ENCODE results near the gene SPAG6. TPM values are rescaled to one million over a fixed set of nuclear protein-coding genes. Genes with fewer than 3 reads are reported as not detected.

The SPAG6 gene
- total RNA-seq, 1 experiment from 2014 or later, result 0.74 TPM

DNA sequence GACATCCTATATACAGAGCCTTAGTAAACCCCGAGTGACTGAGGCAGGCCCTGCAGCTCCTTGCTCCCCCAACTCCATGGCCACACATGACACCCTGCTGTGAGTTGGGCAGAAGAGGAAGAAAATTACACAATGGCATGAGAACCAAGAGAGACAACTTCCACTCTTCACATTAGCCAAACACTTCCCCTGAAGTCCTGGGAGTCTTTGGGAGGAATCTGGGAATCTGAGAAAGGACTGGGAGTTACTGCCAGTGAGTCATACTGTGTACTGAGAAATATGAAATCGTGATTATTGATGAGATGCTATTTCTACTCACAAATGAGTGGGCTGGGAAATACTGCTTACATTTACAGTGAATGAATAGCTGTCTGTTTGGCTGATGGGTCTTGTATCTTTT is 116.6 kb downstream of the SPAG6 start (continued):
- TF ChIP-seq, protein P1, sequence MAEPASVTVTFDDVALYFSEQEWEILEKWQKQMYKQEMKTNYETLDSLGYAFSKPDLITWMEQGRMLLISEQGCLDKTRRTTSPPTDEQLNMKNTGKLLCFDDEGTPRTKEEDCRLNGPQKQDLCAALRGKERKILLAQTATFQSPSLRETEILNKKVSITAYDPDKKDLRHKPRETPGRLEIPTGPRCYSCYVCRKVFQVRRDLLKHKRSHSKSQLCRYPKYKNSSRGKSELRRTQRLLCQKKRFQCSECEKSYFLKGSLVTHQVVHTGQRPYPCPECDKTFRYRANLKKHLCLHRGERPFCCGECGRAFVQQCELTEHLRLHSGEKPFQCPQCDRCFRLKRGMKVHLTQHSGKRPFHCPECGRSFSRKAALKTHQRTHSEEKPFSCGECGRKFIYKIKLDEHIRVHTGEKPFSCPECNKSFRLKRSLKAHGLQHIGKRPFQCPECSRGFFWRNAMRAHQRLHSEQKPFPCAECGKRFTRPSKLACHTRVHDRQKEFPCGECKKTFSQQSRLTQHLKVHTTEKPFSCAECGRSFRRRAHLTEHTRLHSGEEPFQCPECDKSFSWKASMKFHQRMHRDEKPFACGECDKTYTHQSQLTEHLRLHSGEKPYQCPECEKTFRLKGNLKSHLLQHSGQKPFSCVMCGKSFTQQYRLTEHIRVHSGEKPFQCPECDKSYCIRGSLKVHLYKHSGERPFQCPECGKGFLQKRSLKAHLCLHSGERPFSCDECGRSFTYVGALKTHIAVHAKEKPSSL (CRISPR knock-in tag; conservative IDR thresholded peaks at IDR 0.05), result no peak

DNA sequence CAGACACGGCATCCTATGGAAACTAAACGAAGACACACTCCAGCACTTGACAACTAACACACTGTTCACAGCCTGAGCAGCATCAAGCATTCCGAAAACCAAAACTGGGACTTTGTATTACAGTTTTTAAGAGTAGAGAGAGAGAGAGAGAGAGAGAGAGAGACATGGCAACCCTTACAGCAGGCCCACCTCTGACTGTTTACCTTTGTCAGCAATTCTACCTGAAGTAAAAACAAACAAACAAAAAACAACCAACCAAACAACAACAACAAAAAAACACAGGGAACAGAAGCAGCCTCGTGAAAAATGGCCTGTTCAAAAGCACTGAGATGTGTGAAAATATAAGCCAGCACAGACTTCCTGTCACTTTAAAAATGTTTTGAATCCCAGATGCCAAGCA is 118.0 kb downstream of the SPAG6 start:
- H3K4me1 Mint-ChIP-seq, result peaks cover 3% of the 10 kb centered on the region; the same call in 1 of the 2 replicates
- H3K4me3 Mint-ChIP-seq, result no peak overlapping the region
- H3K27me3 Mint-ChIP-seq (ENCODE audit: low read depth), result no peaks in the 10 kb centered on the region; the same call in 1 of the 2 replicates
- no peaks in the 10 kb centered on the region for H3K36me3 Mint-ChIP-seq
- ATAC-seq (no peak), DNase-seq (ENCODE audit: low spot score) (no peak)
- no peaks in the 10 kb centered on the region for H3K9me3 Mint-ChIP-seq
- no peak overlapping the region for H3K27ac Mint-ChIP-seq
- CTCF ChIA-PET, result no interaction called here
- POLR2A ChIA-PET, result no interaction called here
- no peak for TF ChIP-seq SP1 (CRISPR knock-in tag; conservative IDR thresholded peaks at IDR 0.05)
- no peak for TF ChIP-seq ETV6 (CRISPR knock-in tag; IDR thresholded peaks at IDR 0.05)
- no peak for TF ChIP-seq NR2C2 (CRISPR knock-in tag; IDR thresholded peaks at IDR 0.05)
- TF ChIP-seq TEAD4 (CRISPR knock-in tag; IDR thresholded peaks at IDR 0.05), result no peak
- TF ChIP-seq, protein P2, sequence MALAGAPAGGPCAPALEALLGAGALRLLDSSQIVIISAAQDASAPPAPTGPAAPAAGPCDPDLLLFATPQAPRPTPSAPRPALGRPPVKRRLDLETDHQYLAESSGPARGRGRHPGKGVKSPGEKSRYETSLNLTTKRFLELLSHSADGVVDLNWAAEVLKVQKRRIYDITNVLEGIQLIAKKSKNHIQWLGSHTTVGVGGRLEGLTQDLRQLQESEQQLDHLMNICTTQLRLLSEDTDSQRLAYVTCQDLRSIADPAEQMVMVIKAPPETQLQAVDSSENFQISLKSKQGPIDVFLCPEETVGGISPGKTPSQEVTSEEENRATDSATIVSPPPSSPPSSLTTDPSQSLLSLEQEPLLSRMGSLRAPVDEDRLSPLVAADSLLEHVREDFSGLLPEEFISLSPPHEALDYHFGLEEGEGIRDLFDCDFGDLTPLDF (CRISPR knock-in tag; IDR thresholded peaks at IDR 0.05), result no peak
- TF ChIP-seq CREM (CRISPR knock-in tag; IDR thresholded peaks at IDR 0.05), result no peak

DNA sequence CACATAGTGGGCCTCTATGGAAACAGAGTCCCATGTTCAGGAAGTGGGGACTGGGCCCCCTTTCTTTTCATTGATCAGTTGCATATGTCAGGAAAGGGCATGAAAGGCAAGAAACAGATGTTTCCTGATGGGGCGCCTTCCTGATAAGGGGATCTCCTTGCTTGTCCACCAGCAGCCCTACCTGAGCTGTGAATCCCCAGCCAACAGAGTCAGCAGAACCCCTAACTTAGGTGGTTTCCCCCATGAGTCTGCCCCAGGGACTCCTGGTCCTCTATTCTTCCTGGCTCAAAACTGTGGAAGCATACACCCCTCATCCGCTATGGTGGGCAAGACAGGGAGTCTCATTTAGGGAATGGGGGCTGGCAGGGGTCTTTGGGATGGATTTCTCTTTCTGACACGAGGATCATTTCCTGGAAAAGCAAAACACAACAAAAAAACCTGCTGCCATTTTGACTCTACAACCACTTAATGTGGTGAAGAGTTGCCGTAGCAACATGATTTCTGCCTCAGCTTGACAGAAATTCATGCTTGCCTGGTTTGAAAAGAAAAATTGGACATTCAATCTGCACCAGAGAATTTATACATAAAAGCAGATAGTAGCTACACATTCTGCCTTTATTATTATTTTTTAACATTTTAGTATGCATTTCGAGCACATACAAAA is 119.8 kb downstream of the SPAG6 start:
- no peak overlapping the region for H3K27ac Mint-ChIP-seq
- TF ChIP-seq, protein P3, sequence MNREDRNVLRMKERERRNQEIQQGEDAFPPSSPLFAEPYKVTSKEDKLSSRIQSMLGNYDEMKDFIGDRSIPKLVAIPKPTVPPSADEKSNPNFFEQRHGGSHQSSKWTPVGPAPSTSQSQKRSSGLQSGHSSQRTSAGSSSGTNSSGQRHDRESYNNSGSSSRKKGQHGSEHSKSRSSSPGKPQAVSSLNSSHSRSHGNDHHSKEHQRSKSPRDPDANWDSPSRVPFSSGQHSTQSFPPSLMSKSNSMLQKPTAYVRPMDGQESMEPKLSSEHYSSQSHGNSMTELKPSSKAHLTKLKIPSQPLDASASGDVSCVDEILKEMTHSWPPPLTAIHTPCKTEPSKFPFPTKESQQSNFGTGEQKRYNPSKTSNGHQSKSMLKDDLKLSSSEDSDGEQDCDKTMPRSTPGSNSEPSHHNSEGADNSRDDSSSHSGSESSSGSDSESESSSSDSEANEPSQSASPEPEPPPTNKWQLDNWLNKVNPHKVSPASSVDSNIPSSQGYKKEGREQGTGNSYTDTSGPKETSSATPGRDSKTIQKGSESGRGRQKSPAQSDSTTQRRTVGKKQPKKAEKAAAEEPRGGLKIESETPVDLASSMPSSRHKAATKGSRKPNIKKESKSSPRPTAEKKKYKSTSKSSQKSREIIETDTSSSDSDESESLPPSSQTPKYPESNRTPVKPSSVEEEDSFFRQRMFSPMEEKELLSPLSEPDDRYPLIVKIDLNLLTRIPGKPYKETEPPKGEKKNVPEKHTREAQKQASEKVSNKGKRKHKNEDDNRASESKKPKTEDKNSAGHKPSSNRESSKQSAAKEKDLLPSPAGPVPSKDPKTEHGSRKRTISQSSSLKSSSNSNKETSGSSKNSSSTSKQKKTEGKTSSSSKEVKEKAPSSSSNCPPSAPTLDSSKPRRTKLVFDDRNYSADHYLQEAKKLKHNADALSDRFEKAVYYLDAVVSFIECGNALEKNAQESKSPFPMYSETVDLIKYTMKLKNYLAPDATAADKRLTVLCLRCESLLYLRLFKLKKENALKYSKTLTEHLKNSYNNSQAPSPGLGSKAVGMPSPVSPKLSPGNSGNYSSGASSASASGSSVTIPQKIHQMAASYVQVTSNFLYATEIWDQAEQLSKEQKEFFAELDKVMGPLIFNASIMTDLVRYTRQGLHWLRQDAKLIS (CRISPR knock-in tag; IDR thresholded peaks at IDR 0.05; ENCODE audit: borderline replicate concordance), result no peak
- TF ChIP-seq ZNF232 (CRISPR knock-in tag; IDR thresholded peaks at IDR 0.05), result no peak
- peaks cover 8% of the 10 kb centered on the region; the same call in 1 of the 2 replicates for H3K27me3 Mint-ChIP-seq (ENCODE audit: low read depth)
- H3K36me3 Mint-ChIP-seq, result no peaks in the 10 kb centered on the region
- H3K4me1 Mint-ChIP-seq, result peaks cover 3% of the 10 kb centered on the region; the same call in 1 of the 2 replicates
- ATAC-seq, result no peak
- POLR2A ChIA-PET, result interaction anchor here (0.5 kb wide), 1 partner anchor 457 kb away, joined by 3 read pairs; no protein-coding TSS in a partner anchor
- DNase-seq (ENCODE audit: low spot score), result no peak
- H3K4me3 Mint-ChIP-seq, result no peak overlapping the region
- no peaks in the 10 kb centered on the region for H3K9me3 Mint-ChIP-seq
- CTCF ChIA-PET, result no interaction called here

DNA sequence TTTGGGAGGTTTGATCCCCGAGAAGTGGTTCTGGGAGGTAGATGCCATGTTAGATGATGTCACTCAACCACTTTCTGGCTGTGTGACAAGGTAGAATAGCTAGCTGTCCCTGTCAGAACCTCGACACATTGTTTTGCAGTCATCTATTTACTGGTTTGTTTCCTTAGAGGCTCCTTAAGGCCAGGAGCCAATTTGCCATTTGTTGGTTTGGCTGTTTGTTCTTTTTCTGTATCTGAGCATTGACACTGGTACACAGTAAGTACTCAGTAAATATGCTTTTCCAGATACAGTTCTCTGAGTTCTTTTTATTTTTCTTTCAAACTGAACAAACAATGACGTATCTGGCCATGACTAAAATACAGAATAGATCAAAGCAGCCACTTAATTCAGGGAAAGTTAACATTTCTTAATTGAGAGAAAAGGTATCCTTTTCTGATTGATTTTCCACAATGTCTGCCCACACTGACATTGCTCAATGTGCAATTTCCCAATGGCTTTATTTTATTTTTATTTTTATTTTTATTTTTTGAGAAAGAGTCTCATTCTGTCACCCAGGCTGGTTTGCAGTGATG is 121.6 kb downstream of the SPAG6 start:
- no peak overlapping the region for H3K27ac Mint-ChIP-seq
- POLR2A ChIA-PET, result no interaction called here
- ATAC-seq, result no peak
- TF ChIP-seq, protein P4, sequence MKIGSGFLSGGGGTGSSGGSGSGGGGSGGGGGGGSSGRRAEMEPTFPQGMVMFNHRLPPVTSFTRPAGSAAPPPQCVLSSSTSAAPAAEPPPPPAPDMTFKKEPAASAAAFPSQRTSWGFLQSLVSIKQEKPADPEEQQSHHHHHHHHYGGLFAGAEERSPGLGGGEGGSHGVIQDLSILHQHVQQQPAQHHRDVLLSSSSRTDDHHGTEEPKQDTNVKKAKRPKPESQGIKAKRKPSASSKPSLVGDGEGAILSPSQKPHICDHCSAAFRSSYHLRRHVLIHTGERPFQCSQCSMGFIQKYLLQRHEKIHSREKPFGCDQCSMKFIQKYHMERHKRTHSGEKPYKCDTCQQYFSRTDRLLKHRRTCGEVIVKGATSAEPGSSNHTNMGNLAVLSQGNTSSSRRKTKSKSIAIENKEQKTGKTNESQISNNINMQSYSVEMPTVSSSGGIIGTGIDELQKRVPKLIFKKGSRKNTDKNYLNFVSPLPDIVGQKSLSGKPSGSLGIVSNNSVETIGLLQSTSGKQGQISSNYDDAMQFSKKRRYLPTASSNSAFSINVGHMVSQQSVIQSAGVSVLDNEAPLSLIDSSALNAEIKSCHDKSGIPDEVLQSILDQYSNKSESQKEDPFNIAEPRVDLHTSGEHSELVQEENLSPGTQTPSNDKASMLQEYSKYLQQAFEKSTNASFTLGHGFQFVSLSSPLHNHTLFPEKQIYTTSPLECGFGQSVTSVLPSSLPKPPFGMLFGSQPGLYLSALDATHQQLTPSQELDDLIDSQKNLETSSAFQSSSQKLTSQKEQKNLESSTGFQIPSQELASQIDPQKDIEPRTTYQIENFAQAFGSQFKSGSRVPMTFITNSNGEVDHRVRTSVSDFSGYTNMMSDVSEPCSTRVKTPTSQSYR (CRISPR knock-in tag; IDR thresholded peaks at IDR 0.05), result no peak
- TF ChIP-seq, protein P5, sequence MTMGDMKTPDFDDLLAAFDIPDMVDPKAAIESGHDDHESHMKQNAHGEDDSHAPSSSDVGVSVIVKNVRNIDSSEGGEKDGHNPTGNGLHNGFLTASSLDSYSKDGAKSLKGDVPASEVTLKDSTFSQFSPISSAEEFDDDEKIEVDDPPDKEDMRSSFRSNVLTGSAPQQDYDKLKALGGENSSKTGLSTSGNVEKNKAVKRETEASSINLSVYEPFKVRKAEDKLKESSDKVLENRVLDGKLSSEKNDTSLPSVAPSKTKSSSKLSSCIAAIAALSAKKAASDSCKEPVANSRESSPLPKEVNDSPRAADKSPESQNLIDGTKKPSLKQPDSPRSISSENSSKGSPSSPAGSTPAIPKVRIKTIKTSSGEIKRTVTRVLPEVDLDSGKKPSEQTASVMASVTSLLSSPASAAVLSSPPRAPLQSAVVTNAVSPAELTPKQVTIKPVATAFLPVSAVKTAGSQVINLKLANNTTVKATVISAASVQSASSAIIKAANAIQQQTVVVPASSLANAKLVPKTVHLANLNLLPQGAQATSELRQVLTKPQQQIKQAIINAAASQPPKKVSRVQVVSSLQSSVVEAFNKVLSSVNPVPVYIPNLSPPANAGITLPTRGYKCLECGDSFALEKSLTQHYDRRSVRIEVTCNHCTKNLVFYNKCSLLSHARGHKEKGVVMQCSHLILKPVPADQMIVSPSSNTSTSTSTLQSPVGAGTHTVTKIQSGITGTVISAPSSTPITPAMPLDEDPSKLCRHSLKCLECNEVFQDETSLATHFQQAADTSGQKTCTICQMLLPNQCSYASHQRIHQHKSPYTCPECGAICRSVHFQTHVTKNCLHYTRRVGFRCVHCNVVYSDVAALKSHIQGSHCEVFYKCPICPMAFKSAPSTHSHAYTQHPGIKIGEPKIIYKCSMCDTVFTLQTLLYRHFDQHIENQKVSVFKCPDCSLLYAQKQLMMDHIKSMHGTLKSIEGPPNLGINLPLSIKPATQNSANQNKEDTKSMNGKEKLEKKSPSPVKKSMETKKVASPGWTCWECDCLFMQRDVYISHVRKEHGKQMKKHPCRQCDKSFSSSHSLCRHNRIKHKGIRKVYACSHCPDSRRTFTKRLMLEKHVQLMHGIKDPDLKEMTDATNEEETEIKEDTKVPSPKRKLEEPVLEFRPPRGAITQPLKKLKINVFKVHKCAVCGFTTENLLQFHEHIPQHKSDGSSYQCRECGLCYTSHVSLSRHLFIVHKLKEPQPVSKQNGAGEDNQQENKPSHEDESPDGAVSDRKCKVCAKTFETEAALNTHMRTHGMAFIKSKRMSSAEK (CRISPR knock-in tag; IDR thresholded peaks at IDR 0.05; ENCODE audit: borderline replicate concordance), result no peak
- TF ChIP-seq HMGA2 (CRISPR knock-in tag; IDR thresholded peaks at IDR 0.05) (no peak), ZNF219 (CRISPR knock-in tag; IDR thresholded peaks at IDR 0.05; ENCODE audit: borderline replicate concordance) (no peak), NFATC4 (CRISPR knock-in tag; IDR thresholded peaks at IDR 0.05) (no peak)

More for the DNA sequence above, 121.6 kb downstream of the SPAG6 start:
- no peak for DNase-seq (ENCODE audit: low spot score)
- H3K4me1 Mint-ChIP-seq, result peaks cover 3% of the 10 kb centered on the region; the same call in 1 of the 2 replicates
- CTCF ChIA-PET, result no interaction called here
- no peaks in the 10 kb centered on the region for H3K36me3 Mint-ChIP-seq
- H3K27me3 Mint-ChIP-seq (ENCODE audit: low read depth), result peaks cover 22% of the 10 kb centered on the region
- H3K4me3 Mint-ChIP-seq, result no peak overlapping the region
- H3K9me3 Mint-ChIP-seq, result no peaks in the 10 kb centered on the region

Measured in WTC11 (cell line).